AG09309 (cell line): ENCODE results near the gene CYTH1.
"Not testable (repeated sequence)": the region's sequence is repeated elsewhere in the genome, so short reads cannot be mapped to it uniquely, and the experiment has no call there.

Experiments
- DNase-seq: peaks from one replicate; pipeline ENCODE4 v3.0.0-alpha.2; 2010; ENCODE audit warnings: low read depth
- H3K4me3 ChIP-seq: 2 replicates; pipeline ENCODE4 v1.5.1; 2011; ENCODE audit warnings: mild to moderate bottlenecking, low read depth, low read length, moderate library complexity; ENCODE audit not compliant: control insufficient read depth
- TF ChIP-seq, protein P1 (sequence below): IDR thresholded peaks from 2 replicates; pipeline ENCODE4 v1.5.1; 2011; ENCODE audit warnings: mild to moderate bottlenecking, low read depth, low read length, inconsistent platforms; ENCODE audit not compliant: insufficient read depth, control insufficient read depth; ENCODE audit errors: missing control alignments

CYTH1 gene

GRCh38 chr17:78672005-78672404, 110.1 kb downstream of the CYTH1 start:
- TF ChIP-seq, protein P1, sequence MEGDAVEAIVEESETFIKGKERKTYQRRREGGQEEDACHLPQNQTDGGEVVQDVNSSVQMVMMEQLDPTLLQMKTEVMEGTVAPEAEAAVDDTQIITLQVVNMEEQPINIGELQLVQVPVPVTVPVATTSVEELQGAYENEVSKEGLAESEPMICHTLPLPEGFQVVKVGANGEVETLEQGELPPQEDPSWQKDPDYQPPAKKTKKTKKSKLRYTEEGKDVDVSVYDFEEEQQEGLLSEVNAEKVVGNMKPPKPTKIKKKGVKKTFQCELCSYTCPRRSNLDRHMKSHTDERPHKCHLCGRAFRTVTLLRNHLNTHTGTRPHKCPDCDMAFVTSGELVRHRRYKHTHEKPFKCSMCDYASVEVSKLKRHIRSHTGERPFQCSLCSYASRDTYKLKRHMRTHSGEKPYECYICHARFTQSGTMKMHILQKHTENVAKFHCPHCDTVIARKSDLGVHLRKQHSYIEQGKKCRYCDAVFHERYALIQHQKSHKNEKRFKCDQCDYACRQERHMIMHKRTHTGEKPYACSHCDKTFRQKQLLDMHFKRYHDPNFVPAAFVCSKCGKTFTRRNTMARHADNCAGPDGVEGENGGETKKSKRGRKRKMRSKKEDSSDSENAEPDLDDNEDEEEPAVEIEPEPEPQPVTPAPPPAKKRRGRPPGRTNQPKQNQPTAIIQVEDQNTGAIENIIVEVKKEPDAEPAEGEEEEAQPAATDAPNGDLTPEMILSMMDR = no peak
- no peak for DNase-seq
- H3K4me3 ChIP-seq = no peak overlapping the region

GRCh38 chr17:78671726-78672001, 110.4 kb downstream of the CYTH1 start:
- not testable (repeated sequence) for H3K4me3 ChIP-seq, DNase-seq

DNA sequence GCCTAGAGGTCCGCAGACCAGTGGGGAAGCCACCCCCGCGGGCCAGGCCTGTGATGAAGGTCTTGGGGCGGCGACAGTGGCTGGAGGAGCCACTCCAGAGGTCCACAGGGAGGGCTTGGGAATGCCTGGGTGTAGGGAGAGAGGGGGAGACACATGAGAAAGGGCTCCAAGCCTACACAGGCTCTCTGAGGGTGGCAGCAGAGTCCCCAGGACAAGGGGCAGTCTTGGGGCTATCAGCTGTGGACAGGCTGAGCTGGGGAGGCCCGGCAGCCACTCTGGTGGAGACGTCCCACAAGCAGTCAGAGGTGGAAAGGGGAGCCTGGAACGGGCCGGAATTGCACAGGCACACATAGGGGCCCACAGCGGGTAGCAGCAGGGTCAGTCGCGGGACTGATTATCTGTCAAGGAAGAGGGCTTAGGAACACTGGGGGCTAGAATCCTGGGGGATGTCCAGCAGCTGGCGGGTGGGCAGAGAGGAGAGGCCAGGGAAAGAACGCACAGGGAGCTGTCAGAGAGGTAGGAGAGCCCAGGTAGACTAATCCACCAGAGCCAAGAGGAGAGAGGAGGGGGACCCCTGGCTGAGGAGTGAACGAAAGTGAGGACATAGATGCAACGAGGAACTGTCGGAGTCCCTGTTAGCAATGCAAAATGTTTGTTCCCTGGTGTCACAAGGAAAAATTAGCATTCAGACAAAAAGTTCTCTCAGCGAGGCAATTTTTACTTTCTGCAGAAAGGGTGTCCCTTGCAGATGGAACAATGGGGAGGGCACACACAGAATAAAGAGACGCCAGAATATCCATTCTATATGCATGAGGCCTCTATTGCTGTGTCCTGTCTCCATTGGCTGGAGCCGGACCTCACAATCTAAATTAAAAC, 111.0 kb downstream of the CYTH1 start:
- H3K4me3 ChIP-seq = no peak overlapping the region
- no peak for DNase-seq
- TF ChIP-seq, protein P1 = no peak

GRCh38 chr17:78669975-78670518, 112.0 kb downstream of the CYTH1 start:
- H3K4me3 ChIP-seq = no peak overlapping the region
- TF ChIP-seq, protein P1 = no peak
- DNase-seq = no peak

DNA sequence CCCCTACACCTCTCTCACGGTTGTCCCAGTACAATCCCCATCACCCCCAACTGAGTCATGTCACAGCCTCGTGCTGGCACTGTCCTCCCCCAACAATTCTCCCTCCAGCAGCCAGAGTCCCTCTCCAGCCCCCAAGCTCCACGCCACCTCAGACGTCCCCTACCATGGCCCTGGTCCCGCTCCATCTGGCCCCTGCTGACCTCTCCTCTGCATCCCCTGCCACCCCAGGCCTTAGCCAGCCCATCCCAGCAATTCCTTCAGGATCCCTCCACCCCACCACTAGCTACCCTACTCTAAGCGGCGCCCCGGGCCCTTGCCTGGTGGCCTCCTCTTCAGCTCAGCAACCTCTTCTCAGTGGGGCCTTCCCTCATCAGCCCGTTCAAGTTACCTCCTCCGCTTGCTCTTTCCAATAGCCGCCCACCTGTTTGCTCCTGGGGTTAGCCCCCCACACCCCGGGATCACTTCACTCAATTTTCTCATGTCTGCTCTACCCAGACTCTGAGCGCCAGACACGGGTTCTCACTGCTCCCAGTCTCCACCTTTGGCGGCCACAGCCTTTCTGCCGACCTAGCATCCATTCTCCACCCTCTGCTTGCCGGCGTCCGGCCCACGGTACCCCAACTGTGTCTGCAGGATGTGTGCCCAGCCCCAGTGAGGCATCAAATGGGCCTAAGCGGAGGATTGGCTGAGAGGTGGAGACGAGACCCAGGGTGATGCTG, 112.7 kb downstream of the CYTH1 start:
- TF ChIP-seq, protein P1 = no peak
- DNase-seq = no peak

DNA sequence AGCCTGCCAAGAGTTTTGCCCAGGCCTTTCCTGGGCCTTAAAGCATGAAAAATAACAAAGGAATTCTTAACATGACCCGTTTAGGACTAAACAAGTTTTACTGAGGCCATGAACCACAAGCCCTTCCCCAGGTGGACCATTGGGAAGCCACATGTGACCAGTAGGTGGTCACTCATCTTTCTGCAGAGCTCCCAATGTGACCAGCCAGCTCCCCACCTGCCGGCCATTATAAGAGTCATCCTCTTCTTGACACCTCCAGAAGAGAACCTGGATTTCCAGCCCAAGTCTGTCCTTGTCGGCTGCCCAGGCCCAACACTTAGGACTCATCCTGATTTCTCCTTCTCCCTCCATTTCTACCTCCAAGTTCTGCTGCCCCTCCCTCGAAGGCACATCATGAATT, 113.2 kb downstream of the CYTH1 start:
- no peak overlapping the region for H3K4me3 ChIP-seq
- TF ChIP-seq, protein P1 = no peak
- DNase-seq = no peak

More for the DNA sequence above, 112.7 kb downstream of the CYTH1 start:
- no peak overlapping the region for H3K4me3 ChIP-seq
